Measurements from ENCODE around the gene PCDHB7.
"Not testable (repeated sequence)": the region's sequence is repeated elsewhere in the genome, so short reads cannot be mapped to it uniquely, and the experiment has no call there.

The PCDHB7 gene

GRCh38 chr5:141172381-141173204 lies at the start of gene PCDHB7:
TSS of gene PCDHB7 (plus strand) at chr5:141172644. CDS start at chr5:141172836, 192 bp downstream.
- DNase-seq, result no peak

GRCh38 chr5:141123396-141124135 lies 48.9 kb upstream of the PCDHB7 start:
- not testable (repeated sequence) for DNase-seq

DNA sequence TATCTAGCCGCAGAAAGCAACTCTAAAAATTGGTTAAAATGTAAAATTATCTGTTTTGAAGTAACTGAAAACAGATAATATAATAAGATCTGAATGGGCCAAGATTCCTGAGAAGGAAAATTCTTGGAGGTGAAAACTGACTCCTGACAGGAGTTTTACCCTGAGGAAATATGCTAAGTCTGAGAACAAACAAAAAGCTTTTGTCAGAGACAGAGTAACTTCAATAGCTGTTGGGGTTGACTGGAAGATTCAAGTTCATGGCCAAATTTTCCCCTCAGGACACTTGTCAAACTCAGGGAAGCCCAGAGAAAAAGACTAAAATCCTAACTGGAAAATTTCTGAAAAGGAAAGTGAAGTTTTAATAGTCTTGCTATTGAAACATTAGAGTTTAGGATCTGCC lies 45.1 kb upstream of the PCDHB7 start:
- no peak for DNase-seq

- DNase-seq, result peak; percentile 67
Observed at GRCh38 chr5:141135030-141135717, 37.3 kb upstream of the PCDHB7 start, which contains the start of gene PCDHB5. TSS of gene PCDHB5 (plus strand) at chr5:141135206. CDS start at chr5:141135435, 229 bp downstream.

GRCh38 chr5:141135718-141136266 lies 36.7 kb upstream of the PCDHB7 start:
- DNase-seq, result no peak

DNA sequence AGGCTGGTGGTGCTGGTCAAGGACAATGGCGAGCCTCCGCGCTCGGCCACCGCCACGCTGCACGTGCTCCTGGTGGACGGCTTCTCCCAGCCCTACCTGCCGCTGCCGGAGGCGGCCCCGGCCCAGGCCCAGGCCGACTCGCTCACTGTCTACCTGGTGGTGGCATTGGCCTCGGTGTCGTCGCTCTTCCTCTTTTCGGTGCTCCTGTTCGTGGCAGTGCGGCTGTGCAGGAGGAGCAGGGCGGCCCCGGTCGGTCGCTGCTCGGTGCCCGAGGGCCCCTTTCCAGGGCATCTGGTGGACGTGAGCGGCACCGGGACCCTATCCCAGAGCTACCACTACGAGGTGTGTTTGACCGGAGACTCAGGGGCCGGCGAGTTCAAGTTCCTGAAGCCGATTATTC lies 35.1 kb upstream of the PCDHB7 start:
- DNase-seq, result not testable (repeated sequence)

DNA sequence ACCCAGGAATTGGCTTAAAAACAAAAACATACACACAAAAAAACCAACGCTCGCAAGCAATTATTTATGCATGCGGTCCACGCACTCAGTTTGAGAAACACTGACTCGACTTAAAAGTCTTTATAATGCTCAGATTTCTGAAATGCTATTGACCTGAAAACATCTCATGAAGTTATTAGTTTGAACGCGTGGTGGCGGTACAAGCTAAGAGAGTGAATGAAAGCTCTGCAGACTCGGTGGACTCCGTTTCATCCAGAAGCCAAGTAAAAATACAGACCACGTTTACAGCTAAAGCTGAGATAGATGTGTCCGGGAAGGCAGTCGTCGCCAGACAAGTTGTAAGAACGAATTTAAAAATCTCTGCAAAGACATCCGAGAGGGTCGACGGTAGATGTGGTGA lies 22.6 kb upstream of the PCDHB7 start, which contains the start of gene PCDHB6:
Gene PCDHB6, plus strand, starts transcription at position 246 of the 400 bp plus-strand sequence. CDS start 201 bp downstream, outside the sequence.
- no peak for DNase-seq

GRCh38 chr5:141150224-141150992 lies 22.0 kb upstream of the PCDHB7 start:
- no peak for DNase-seq

DNA sequence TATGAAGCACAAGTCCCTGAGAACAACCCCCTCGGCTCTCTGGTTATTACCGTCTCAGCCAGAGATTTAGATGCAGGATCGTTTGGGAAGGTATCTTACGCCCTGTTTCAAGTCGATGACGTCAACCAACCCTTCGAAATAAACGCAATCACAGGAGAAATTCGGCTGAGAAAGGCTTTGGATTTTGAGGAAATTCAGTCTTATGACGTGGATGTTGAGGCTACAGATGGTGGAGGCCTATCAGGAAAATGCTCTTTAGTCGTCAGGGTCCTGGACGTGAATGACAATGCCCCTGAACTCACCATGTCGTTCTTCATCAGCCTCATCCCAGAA lies 21.5 kb upstream of the PCDHB7 start:
- DNase-seq, result no peak

- DNase-seq, result not testable (repeated sequence)
Observed at GRCh38 chr5:141151632-141152031, 20.8 kb upstream of the PCDHB7 start.

- DNase-seq, result not testable (repeated sequence)
Observed at GRCh38 chr5:141152096-141152495, 20.3 kb upstream of the PCDHB7 start.

- no peak for DNase-seq
Observed at GRCh38 chr5:141155540-141156374, 16.7 kb upstream of the PCDHB7 start.

DNA sequence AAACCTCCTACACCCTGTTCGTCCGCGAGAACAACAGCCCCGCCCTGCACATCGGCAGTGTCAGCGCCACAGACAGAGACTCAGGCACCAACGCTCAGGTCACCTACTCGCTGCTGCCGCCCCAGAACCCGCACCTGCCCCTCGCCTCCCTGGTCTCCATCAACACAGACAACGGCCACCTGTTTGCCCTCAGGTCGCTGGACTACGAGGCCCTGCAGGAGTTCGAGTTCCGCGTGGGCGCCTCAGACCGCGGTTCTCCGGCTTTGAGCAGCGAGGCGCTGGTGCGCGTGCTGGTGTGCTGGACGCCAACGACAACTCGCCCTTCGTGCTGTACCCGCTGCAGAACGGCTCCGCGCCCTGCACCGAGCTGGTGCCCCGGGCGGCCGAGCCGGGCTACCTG lies 15.1 kb upstream of the PCDHB7 start:
- DNase-seq, result not testable (repeated sequence)

- not testable (repeated sequence) for DNase-seq
Observed at GRCh38 chr5:141157901-141158300, 14.5 kb upstream of the PCDHB7 start.

DNA sequence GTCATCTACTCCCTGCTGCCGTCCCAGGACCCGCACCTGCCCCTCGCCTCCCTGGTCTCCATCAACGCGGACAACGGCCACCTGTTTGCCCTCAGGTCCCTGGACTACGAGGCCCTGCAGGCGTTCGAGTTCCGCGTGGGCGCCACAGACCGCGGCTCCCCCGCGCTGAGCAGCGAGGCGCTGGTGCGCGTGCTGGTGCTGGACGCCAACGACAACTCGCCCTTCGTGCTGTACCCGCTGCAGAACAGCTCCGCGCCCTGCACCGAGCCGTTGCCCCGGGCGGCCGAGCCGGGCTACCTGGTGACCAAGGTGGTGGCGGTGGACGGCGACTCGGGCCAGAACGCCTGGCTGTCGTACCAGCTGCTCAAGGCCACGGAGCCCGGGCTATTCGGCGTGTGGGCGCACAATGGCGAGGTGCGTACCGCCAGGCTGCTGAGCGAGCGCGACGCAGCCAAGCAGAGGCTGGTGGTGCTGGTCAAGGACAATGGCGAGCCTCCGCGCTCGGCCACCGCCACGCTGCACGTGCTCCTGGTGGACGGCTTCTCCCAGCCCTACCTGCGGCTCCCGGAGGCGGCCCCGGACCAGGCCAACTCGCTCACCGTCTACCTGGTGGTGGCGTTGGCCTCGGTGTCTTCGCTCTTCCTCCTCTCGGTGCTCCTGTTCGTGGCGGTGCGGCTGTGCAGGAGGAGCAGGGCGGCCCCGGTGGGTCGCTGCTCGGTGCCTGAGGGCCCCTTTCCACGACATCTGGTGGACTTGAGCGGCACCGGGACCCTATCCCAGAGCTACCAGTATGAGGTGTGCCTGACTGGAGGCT lies 2.1 kb downstream of the PCDHB7 start:
- not testable (repeated sequence) for DNase-seq

GRCh38 chr5:141175933-141176332 lies 3.5 kb downstream of the PCDHB7 start:
- no peak for DNase-seq

GRCh38 chr5:141177577-141178191 lies 5.2 kb downstream of the PCDHB7 start, which contains the start of gene PCDHB8:
TSS of gene PCDHB8 (plus strand) at chr5:141177790. CDS start at chr5:141178035, 245 bp downstream.
- DNase-seq, result not testable (repeated sequence)

DNA sequence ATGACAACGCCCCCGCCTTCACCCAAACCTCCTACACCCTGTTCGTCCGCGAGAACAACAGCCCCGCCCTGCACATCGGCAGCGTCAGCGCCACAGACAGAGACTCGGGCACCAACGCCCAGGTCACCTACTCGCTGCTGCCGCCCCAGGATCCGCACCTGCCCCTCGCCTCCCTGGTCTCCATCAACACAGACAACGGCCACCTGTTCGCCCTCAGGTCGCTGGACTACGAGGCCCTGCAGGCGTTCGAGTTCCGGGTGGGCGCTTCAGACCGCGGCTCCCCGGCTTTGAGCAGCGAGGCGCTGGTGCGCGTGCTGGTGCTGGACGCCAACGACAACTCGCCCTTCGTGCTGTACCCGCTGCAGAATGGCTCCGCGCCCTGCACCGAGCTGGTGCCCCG lies 6.9 kb downstream of the PCDHB7 start:
- not testable (repeated sequence) for DNase-seq

DNA sequence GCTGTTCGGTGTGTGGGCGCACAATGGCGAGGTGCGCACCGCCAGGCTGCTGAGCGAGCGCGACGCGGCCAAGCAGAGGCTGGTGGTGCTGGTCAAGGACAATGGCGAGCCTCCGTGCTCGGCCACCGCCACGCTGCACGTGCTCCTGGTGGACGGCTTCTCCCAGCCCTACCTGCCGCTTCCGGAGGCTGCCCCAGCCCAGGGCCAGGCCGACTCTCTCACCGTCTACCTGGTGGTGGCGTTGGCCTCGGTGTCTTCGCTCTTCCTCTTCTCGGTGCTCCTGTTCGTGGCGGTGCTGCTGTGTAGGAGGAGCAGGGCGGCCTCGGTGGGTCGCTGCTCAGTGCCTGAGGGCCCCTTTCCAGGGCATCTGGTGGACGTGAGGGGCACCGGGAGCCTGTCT lies 7.4 kb downstream of the PCDHB7 start:
- not testable (repeated sequence) for DNase-seq

DNA sequence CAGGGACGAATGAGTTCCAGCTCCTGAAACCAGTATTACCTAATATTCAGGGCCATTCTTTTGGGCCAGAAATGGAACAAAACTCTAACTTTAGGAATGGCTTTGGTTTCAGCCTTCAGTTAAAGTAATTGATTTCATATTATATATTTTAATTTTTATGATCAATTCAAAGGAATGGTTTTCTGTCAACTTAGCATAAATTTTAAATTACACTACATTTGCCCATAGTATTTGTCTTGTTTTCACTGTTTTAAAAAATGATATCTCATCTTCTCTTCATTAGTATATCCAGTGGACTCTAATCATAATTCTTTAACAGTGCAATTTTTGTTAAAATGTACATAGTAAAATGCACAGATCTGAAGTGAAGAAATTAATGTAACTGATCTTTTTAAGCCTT lies 7.9 kb downstream of the PCDHB7 start:
- DNase-seq, result no peak

Measured in NCI-H1105 (cell line).